GM12878 (cell line): ENCODE data around the gene SRC. TPM values are rescaled to one million over a fixed set of nuclear protein-coding genes. Genes with fewer than 3 reads are reported as not detected.

Source experiments
- ATAC-seq: fragments of 200-7000 bp; cut with Tn5 transposase; 3 replicates; pipeline ENCODE4 v1.9.1; 2020; ENCODE audit warnings: mild to moderate bottlenecking, moderate library complexity
- BruUV-seq: library from RNA; stranded (reverse); fragments of 400-500 nt; replicated peaks from 2 replicates; lab custom pipeline; 2021; lab: Mats Ljungman, UMichigan
- CTCF ChIA-PET: fragments of 300-600 bp; sonication (Branson Sonifier 250); formaldehyde crosslinking; extraction: SDS; loops from one replicate; lab custom pipeline; 2021; ENCODE audit warnings: inconsistent platforms; lab: Yijun Ruan, JAX
- POLR2A ChIA-PET: fragments of 350-600 bp; formaldehyde crosslinking; extraction: SDS; loops from one replicate; lab custom pipeline; 2021; ENCODE audit warnings: inconsistent platforms; lab: Charles Lee
- RAD21 ChIA-PET: fragments of 300-600 bp; sonication (Branson Sonifier 250); formaldehyde crosslinking; loops from one replicate; lab custom pipeline; 2023; ENCODE audit warnings: antibody characterized with exemption; ENCODE audit not compliant: unreplicated experiment; lab: Charles Lee
- SMC1A ChIA-PET: fragments of 300-600 bp; sonication (Branson Sonifier 250); formaldehyde crosslinking; loops from one replicate; lab custom pipeline; 2023; ENCODE audit not compliant: unreplicated experiment, uncharacterized antibody; lab: Charles Lee
- DNase-seq: peaks from one replicate; pipeline ENCODE4 v3.0.0-alpha.2; 2011; ENCODE audit warnings: low read depth, low spot score
- FAIRE-seq: peaks from 3 replicates; lab custom pipeline; 2011; peaks lifted over from hg19 to GRCh38; lab: Jason Lieb, UNC
- H2AFZ ChIP-seq: 2 replicates; pipeline ENCODE4 v1.6.0; 2011; ENCODE audit warnings: low read depth, low read length, control low read depth; ENCODE audit not compliant: control insufficient read depth
- H3K27ac ChIP-seq: 2 replicates; pipeline ENCODE4 v1.5.1; 2011; ENCODE audit warnings: control low read depth; ENCODE audit not compliant: control insufficient read depth, insufficient read depth
- H3K27me3 ChIP-seq, 2 experiments: replicated peaks in 1 of 2; 2 replicates each; pipeline versions ENCODE4 v1.6.0 to v1.6.1; 2011; ENCODE audit warnings: low read length in 1 of 2; ENCODE audit not compliant: control insufficient read depth in 2 of 2, insufficient read depth in 2 of 2
- H3K36me3 ChIP-seq, 2 experiments: 2 replicates each; pipeline ENCODE4 v1.5.1; 2011; ENCODE audit warnings: low read length in 1 of 2; ENCODE audit not compliant: control insufficient read depth in 2 of 2, insufficient read depth in 2 of 2
- H3K4me1 ChIP-seq: 2 replicates; pipeline ENCODE4 v1.6.1; 2011; ENCODE audit warnings: mild to moderate bottlenecking, low read length, moderate library complexity, mixed read lengths; ENCODE audit not compliant: control insufficient read depth, insufficient read depth
- H3K4me2 ChIP-seq: 2 replicates; pipeline ENCODE4 v1.6.0; 2011; ENCODE audit warnings: control low read depth; ENCODE audit not compliant: control insufficient read depth, insufficient read depth
- H3K4me3 ChIP-seq: fragments of 200-600 bp; sonication (generic); 2 replicates; pipeline ENCODE4 v1.5.1; 2016
- H3K79me2 ChIP-seq: 2 replicates; pipeline ENCODE4 v1.6.0; 2011; ENCODE audit warnings: low read length; ENCODE audit not compliant: control insufficient read depth, insufficient read depth
- H3K9ac ChIP-seq: 2 replicates; pipeline ENCODE4 v1.8.0; 2011; ENCODE audit warnings: low read length, control low read depth, mixed read lengths; ENCODE audit not compliant: control insufficient read depth, insufficient read depth
- H3K9me3 ChIP-seq: replicated peaks from 3 replicates; pipeline ENCODE4 v1.5.1; 2011; ENCODE audit warnings: mild to moderate bottlenecking, low read length; ENCODE audit not compliant: control insufficient read depth, insufficient read depth
- H4K20me1 ChIP-seq: 2 replicates; pipeline ENCODE4 v1.6.0; 2011; ENCODE audit not compliant: control insufficient read depth, insufficient read depth
- BACH1 ChIP-seq: fragments of 450-650 bp; IDR thresholded peaks from 2 replicates; pipeline ENCODE4 v1.6.1; 2017; ENCODE audit warnings: mild to moderate bottlenecking, borderline replicate concordance
- HDGF ChIP-seq: fragments of 450-650 bp; IDR thresholded peaks from 2 replicates; pipeline ENCODE4 v1.6.1; 2016; ENCODE audit warnings: antibody characterized with exemption
- JUNB ChIP-seq: IDR thresholded peaks from 2 replicates; pipeline ENCODE4 v1.6.1; 2016; ENCODE audit warnings: antibody characterized with exemption, mild to moderate bottlenecking
- KAT2A ChIP-seq: conservative IDR thresholded peaks from 2 replicates; pipeline ENCODE4 v1.6.1; 2011; ENCODE audit warnings: low read depth, low read length; ENCODE audit not compliant: control insufficient read depth
- MYB ChIP-seq: fragments of 150-350 bp; IDR thresholded peaks from 2 replicates; pipeline ENCODE4 v1.6.1; 2014; ENCODE audit warnings: mild to moderate bottlenecking, low read depth, low read length, borderline replicate concordance
- RAD51 ChIP-seq: fragments of 450-650 bp; IDR thresholded peaks from 2 replicates; pipeline ENCODE4 v1.6.1; 2016; ENCODE audit warnings: moderate library complexity, mild to moderate bottlenecking, inconsistent platforms
- RELA ChIP-seq: fragments of 450-650 bp; IDR thresholded peaks from 2 replicates; pipeline ENCODE4 v1.8.0; 2014; ENCODE audit warnings: borderline replicate concordance; ENCODE audit not compliant: partially characterized antibody
- SIN3A ChIP-seq: IDR thresholded peaks from 2 replicates; pipeline ENCODE4 v1.6.1; 2012; ENCODE audit warnings: low read depth, low read length, improper control_type of control experiment
- STAT1 ChIP-seq: fragments of 450-650 bp; conservative IDR thresholded peaks from 2 replicates; pipeline ENCODE4 v1.6.1; 2014; ENCODE audit warnings: antibody characterized with exemption, mild to moderate bottlenecking
- TBL1XR1 ChIP-seq: IDR thresholded peaks from 2 replicates; pipeline ENCODE4 v1.6.1; 2012; ENCODE audit warnings: low read depth, low read length, improper control_type of control experiment
- ZNF384 ChIP-seq: IDR thresholded peaks from 2 replicates; pipeline ENCODE4 v1.6.1; 2012; ENCODE audit warnings: low read depth, mild to moderate bottlenecking, low read length, improper control_type of control experiment, borderline replicate concordance
- in situ Hi-C: fragments of 300-500 bp; cut with MboI; formaldehyde crosslinking; loops from 9 replicates; pipeline ENCODE4 v1.14.3; 2018; ENCODE audit warnings: mixed read lengths
- intact Hi-C: fragments of 100-400 bp; cut with micrococcal nuclease; formaldehyde crosslinking; loops from one replicate; pipeline ENCODE4 v1.14.2; 2022; ENCODE audit not compliant: unreplicated experiment
- polyA plus RNA-seq, 11 experiments: library from polyadenylated mRNA; depleted of rRNA in 4 of 11; unstranded in 6 of 11; stranded (reverse) in 5 of 11; fragments of >200 nt; fragmentation: Nextera tagmentation in 4 of 11; fragmentation: Illumina TruSeq in 1 of 11; extraction: Ambion mirVana in 4 of 11; extraction: Trizol in 1 of 11; gene quantifications; 1 replicate in 1 of 11; 2 replicates in 10 of 11; pipeline versions ENCODE4 v1.2.1 to v1.2.3, GENCODE V29; 2011 to 2016; ENCODE audit warnings: inconsistent platforms in 2 of 11, missing spikeins in 2 of 11, low read depth in 1 of 11
- total RNA-seq, 4 experiments: library from RNA; depleted of rRNA in 3 of 4; stranded (reverse); fragments of >200 nt in 3 of 4; fragmentation: Illumina TruSeq in 1 of 4; extraction: Trizol in 1 of 4; gene quantifications; 2 replicates each; pipeline versions ENCODE4 v1.2.1 to v1.2.3, GENCODE V29; 2013 to 2021
- TF ChIP-seq, protein P1 (sequence below): fragments of 450-650 bp; IDR thresholded peaks from 2 replicates; pipeline ENCODE4 v1.6.1; 2016; ENCODE audit warnings: mild to moderate bottlenecking
- TF ChIP-seq, protein P2 (sequence below): fragments of 450-650 bp; IDR thresholded peaks from 2 replicates; pipeline ENCODE4 v1.6.1; 2017; ENCODE audit warnings: borderline replicate concordance
- TF ChIP-seq, protein P3 (sequence below): IDR thresholded peaks from 2 replicates; pipeline ENCODE4 v1.6.1; 2012; ENCODE audit warnings: low read depth, low read length, improper control_type of control experiment
- TF ChIP-seq, protein P4 (sequence below): fragments of 450-650 bp; IDR thresholded peaks from 2 replicates; pipeline ENCODE4 v1.6.1; 2017; ENCODE audit warnings: mild to moderate bottlenecking
- TF ChIP-seq, protein P5 (sequence below): IDR thresholded peaks from 2 replicates; pipeline ENCODE4 v1.6.1; 2012; ENCODE audit warnings: improper control_type of control experiment, low read depth, low read length; ENCODE audit not compliant: insufficient replicate concordance

Gene SRC
- total and polyA plus RNA-seq, 10 of the 15 experiments (the other 5 are each of a cell fraction or from before 2014, with no cell fraction given): 0.60 to 71.3 (median 27.2) TPM

DNA sequence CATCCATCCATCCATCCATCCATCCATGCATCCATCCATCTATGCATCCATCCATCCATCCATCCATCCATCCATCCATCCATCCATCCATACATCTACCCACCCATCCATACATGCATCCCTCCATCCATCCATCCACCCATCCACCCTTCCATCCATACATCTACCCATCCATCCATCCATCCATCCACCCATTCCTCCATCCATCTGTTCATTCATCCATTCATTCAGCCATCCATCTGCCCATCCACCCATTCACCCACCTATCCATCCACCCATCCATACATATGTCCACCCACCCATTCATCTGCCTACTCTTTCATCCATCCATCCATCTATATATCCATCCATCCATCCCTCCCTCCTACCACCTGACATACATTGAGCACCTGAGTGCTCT, 104.4 kb downstream of the SRC start:
- no peaks in the 10 kb centered on the region for H3K36me3 ChIP-seq
- RAD21 ChIA-PET: no interaction called here
- H2AFZ ChIP-seq: no peak overlapping the region
- ATAC-seq: no peak
- no peak overlapping the region for H3K4me3 ChIP-seq
- H3K9ac ChIP-seq: no peak overlapping the region
- H3K4me1 ChIP-seq: no peaks in the 10 kb centered on the region
- POLR2A ChIA-PET: no interaction called here
- no peak overlapping the region for H3K27ac ChIP-seq
- no peaks in the 10 kb centered on the region for H4K20me1 ChIP-seq
- no peaks in the 10 kb centered on the region for H3K79me2 ChIP-seq
- CTCF ChIA-PET: no interaction called here
- H3K9me3 ChIP-seq: no peaks in the 10 kb centered on the region; the same call in 2 of the 3 replicates
- SMC1A ChIA-PET: no interaction called here
- in situ Hi-C loops (no loop called here), intact Hi-C loops (no loop called here)
- DNase-seq: no peak
- no TSS peak for BruUV-seq
- no peak overlapping the region for H3K4me2 ChIP-seq
- peaks cover 0 to 1% of the 10 kb centered on the region in 2 experiments; a peak in 2 of 4 replicates for H3K27me3 ChIP-seq
- no peak for FAIRE-seq
- TF ChIP-seq, protein P1, sequence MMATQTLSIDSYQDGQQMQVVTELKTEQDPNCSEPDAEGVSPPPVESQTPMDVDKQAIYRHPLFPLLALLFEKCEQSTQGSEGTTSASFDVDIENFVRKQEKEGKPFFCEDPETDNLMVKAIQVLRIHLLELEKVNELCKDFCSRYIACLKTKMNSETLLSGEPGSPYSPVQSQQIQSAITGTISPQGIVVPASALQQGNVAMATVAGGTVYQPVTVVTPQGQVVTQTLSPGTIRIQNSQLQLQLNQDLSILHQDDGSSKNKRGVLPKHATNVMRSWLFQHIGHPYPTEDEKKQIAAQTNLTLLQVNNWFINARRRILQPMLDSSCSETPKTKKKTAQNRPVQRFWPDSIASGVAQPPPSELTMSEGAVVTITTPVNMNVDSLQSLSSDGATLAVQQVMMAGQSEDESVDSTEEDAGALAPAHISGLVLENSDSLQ: no peak
- TF ChIP-seq KAT2A (no peak), JUNB (no peak), MYB (no peak), HDGF (no peak), TBL1XR1 (no peak), SIN3A (no peak), STAT1 (no peak), BACH1 (no peak), RELA (no peak), ZNF384 (no peak), RAD51 (no peak)
- TF ChIP-seq, protein P2, sequence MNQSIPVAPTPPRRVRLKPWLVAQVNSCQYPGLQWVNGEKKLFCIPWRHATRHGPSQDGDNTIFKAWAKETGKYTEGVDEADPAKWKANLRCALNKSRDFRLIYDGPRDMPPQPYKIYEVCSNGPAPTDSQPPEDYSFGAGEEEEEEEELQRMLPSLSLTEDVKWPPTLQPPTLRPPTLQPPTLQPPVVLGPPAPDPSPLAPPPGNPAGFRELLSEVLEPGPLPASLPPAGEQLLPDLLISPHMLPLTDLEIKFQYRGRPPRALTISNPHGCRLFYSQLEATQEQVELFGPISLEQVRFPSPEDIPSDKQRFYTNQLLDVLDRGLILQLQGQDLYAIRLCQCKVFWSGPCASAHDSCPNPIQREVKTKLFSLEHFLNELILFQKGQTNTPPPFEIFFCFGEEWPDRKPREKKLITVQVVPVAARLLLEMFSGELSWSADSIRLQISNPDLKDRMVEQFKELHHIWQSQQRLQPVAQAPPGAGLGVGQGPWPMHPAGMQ: no peak
- TF ChIP-seq, protein P3, sequence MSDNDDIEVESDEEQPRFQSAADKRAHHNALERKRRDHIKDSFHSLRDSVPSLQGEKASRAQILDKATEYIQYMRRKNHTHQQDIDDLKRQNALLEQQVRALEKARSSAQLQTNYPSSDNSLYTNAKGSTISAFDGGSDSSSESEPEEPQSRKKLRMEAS: no peak
- TF ChIP-seq, protein P4, sequence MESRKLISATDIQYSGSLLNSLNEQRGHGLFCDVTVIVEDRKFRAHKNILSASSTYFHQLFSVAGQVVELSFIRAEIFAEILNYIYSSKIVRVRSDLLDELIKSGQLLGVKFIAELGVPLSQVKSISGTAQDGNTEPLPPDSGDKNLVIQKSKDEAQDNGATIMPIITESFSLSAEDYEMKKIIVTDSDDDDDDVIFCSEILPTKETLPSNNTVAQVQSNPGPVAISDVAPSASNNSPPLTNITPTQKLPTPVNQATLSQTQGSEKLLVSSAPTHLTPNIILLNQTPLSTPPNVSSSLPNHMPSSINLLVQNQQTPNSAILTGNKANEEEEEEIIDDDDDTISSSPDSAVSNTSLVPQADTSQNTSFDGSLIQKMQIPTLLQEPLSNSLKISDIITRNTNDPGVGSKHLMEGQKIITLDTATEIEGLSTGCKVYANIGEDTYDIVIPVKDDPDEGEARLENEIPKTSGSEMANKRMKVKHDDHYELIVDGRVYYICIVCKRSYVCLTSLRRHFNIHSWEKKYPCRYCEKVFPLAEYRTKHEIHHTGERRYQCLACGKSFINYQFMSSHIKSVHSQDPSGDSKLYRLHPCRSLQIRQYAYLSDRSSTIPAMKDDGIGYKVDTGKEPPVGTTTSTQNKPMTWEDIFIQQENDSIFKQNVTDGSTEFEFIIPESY: no peak
- TF ChIP-seq, protein P5, sequence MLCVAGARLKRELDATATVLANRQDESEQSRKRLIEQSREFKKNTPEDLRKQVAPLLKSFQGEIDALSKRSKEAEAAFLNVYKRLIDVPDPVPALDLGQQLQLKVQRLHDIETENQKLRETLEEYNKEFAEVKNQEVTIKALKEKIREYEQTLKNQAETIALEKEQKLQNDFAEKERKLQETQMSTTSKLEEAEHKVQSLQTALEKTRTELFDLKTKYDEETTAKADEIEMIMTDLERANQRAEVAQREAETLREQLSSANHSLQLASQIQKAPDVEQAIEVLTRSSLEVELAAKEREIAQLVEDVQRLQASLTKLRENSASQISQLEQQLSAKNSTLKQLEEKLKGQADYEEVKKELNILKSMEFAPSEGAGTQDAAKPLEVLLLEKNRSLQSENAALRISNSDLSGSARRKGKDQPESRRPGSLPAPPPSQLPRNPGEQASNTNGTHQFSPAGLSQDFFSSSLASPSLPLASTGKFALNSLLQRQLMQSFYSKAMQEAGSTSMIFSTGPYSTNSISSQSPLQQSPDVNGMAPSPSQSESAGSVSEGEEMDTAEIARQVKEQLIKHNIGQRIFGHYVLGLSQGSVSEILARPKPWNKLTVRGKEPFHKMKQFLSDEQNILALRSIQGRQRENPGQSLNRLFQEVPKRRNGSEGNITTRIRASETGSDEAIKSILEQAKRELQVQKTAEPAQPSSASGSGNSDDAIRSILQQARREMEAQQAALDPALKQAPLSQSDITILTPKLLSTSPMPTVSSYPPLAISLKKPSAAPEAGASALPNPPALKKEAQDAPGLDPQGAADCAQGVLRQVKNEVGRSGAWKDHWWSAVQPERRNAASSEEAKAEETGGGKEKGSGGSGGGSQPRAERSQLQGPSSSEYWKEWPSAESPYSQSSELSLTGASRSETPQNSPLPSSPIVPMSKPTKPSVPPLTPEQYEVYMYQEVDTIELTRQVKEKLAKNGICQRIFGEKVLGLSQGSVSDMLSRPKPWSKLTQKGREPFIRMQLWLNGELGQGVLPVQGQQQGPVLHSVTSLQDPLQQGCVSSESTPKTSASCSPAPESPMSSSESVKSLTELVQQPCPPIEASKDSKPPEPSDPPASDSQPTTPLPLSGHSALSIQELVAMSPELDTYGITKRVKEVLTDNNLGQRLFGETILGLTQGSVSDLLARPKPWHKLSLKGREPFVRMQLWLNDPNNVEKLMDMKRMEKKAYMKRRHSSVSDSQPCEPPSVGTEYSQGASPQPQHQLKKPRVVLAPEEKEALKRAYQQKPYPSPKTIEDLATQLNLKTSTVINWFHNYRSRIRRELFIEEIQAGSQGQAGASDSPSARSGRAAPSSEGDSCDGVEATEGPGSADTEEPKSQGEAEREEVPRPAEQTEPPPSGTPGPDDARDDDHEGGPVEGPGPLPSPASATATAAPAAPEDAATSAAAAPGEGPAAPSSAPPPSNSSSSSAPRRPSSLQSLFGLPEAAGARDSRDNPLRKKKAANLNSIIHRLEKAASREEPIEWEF: no peak
